Gastrocnemius medialis (tissue), 4 donors: Measurements from ENCODE around the gene VASP.

ENCODE experiments used
- POLR2A ChIP-seq, 2 donors: fragments of 450-650 bp; IDR thresholded peaks; one replicate each; pipeline ENCODE4 v1.6.1; 2017; ENCODE audit warnings: antibody characterized with exemption in 2 of 2, mild to moderate bottlenecking in 2 of 2, moderate library complexity in 2 of 2
- TF ChIP-seq, protein P1 (sequence below), 5 experiments: fragments of 450-650 bp in 3 of 5; fragments of 200-600 bp in 2 of 5; sonication (generic) in 2 of 5; IDR thresholded peaks in 4 of 5; conservative IDR thresholded peaks in 1 of 5; 1 replicate in 4 of 5; 2 replicates in 1 of 5; pipeline ENCODE4 v1.5.1; 2016 to 2019; ENCODE audit warnings: antibody characterized with exemption in 5 of 5, mild to moderate bottlenecking in 3 of 5, moderate library complexity in 3 of 5

DNA sequence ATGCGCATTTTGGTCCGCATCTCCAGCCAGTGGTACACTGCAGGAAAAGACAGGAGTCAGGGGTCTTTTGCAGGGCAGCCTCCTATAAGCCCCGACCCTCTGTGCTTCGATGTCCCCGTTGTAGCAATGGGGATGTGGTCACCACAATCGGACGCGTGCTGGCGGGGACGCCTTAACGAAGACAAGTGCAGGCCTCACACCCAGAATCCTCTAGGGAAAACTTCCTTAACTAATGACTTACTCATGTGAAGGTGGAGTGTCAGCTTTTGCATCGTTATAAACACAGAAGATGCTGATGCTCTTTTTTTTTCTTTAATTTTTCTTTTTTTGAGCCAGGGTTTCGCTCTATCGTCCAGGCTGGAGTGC, 22.1 kb downstream of the VASP start:
- TF ChIP-seq, protein P1, sequence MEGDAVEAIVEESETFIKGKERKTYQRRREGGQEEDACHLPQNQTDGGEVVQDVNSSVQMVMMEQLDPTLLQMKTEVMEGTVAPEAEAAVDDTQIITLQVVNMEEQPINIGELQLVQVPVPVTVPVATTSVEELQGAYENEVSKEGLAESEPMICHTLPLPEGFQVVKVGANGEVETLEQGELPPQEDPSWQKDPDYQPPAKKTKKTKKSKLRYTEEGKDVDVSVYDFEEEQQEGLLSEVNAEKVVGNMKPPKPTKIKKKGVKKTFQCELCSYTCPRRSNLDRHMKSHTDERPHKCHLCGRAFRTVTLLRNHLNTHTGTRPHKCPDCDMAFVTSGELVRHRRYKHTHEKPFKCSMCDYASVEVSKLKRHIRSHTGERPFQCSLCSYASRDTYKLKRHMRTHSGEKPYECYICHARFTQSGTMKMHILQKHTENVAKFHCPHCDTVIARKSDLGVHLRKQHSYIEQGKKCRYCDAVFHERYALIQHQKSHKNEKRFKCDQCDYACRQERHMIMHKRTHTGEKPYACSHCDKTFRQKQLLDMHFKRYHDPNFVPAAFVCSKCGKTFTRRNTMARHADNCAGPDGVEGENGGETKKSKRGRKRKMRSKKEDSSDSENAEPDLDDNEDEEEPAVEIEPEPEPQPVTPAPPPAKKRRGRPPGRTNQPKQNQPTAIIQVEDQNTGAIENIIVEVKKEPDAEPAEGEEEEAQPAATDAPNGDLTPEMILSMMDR (IDR thresholded peaks at IDR 0.05 in 4 of 5, conservative IDR thresholded peaks at IDR 0.05 in 1 of 5): no peak
- no peak for TF ChIP-seq POLR2A (IDR thresholded peaks at IDR 0.05)
